KMS-11 (cell line): Measurements from ENCODE around the gene RXFP2.

ENCODE experiments used
- H2AFZ ChIP-seq: fragments of 200-600 bp; sonication (generic); 2 replicates; pipeline ENCODE4 v1.6.1; 2016; ENCODE audit warnings: antibody characterized with exemption, mixed run types, low read depth
- H3K27ac ChIP-seq: fragments of 200-600 bp; sonication (generic); 2 replicates; pipeline ENCODE4 v1.6.1; 2016; ENCODE audit warnings: mild to moderate bottlenecking, mixed run types
- H3K27me3 ChIP-seq: fragments of 200-600 bp; sonication (generic); 2 replicates; pipeline ENCODE4 v1.6.1; 2017; ENCODE audit warnings: mild to moderate bottlenecking, low read depth, mixed run types, moderate library complexity; ENCODE audit not compliant: insufficient read depth
- H3K36me3 ChIP-seq: fragments of 200-600 bp; sonication (generic); 2 replicates; pipeline ENCODE4 v1.6.1; 2017; ENCODE audit warnings: mild to moderate bottlenecking, mixed run types; ENCODE audit not compliant: insufficient read depth
- H3K4me1 ChIP-seq: fragments of 200-600 bp; sonication (generic); 2 replicates; pipeline ENCODE4 v1.6.1; 2016; ENCODE audit warnings: mild to moderate bottlenecking, low read depth, mixed run types; ENCODE audit not compliant: poor library complexity, severe bottlenecking
- H3K4me2 ChIP-seq: fragments of 200-600 bp; sonication (generic); 2 replicates; pipeline ENCODE4 v1.7.0; 2016; ENCODE audit warnings: mild to moderate bottlenecking, mixed run types
- H3K4me3 ChIP-seq: fragments of 200-600 bp; sonication (generic); IDR thresholded peaks from 2 replicates; pipeline ENCODE4 v1.6.1; 2017; ENCODE audit warnings: low read depth, low read length, mixed read lengths; ENCODE audit not compliant: insufficient read depth
- H3K79me2 ChIP-seq: fragments of 200-600 bp; sonication (generic); 2 replicates; pipeline ENCODE4 v1.6.1; 2016; ENCODE audit warnings: low read depth, mixed run types; ENCODE audit not compliant: insufficient read depth
- H3K9ac ChIP-seq: fragments of 200-600 bp; sonication (generic); 2 replicates; pipeline ENCODE4 v1.6.1; 2016; ENCODE audit warnings: mild to moderate bottlenecking, mixed run types
- H4K20me1 ChIP-seq: fragments of 200-600 bp; sonication (generic); 2 replicates; pipeline ENCODE4 v1.6.1; 2016; ENCODE audit warnings: mild to moderate bottlenecking, mixed run types; ENCODE audit not compliant: insufficient read depth
- TF ChIP-seq, protein P1 (sequence below): fragments of 200-600 bp; sonication (generic); conservative IDR thresholded peaks from 2 replicates; pipeline ENCODE4 v1.6.1; 2017; ENCODE audit warnings: low read depth, mild to moderate bottlenecking, antibody characterized with exemption, low read length, moderate library complexity, mixed read lengths

RXFP2 gene

DNA sequence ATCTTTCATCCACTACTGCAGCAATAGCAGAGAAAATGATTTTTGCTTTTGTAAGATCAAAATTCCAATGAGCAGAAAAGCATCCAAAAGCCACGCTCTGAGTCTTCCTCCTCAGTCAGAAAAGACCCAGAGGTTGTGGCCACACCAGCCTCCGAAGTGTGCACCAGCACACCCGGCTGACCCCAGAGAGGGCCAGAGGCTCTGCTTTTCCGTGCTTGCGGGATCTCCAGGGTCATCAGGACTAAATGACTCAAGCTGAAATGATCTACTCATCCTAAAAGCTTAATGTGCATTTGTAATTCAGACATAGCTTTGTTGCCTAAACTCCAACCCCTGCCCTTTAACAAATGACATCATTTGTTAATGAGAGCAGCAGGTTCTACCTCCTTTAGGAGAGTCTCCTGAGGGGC is 16.5 kb downstream of the RXFP2 start:
- H3K4me3 ChIP-seq: no peak overlapping the region
- H2AFZ ChIP-seq: no peak overlapping the region

DNA sequence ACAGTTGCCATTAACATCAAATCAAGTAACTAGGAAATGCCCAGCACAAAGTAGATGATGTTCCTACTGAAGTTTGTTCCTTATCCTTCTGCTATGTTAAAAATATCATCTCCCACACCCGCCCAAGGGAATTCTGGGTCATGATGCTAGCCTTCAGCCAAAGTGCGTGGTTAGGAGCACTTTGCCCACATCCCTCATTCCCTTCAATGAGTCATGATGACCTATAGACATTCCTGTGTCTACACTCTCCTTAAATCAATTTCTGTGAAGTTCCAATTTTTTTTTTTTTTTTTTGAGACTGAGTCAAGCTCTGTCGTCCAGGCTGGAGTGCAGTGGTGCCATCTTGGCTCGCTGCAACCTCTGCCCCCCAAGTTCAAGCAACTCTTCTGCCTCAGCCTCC is 17.0 kb downstream of the RXFP2 start:
- H2AFZ ChIP-seq: no peak overlapping the region
- H3K79me2 ChIP-seq: no peaks in the 10 kb centered on the region
- no peak overlapping the region for H3K4me2 ChIP-seq
- no peak overlapping the region for H3K4me3 ChIP-seq
- H3K36me3 ChIP-seq: no peaks in the 10 kb centered on the region
- TF ChIP-seq, protein P1, sequence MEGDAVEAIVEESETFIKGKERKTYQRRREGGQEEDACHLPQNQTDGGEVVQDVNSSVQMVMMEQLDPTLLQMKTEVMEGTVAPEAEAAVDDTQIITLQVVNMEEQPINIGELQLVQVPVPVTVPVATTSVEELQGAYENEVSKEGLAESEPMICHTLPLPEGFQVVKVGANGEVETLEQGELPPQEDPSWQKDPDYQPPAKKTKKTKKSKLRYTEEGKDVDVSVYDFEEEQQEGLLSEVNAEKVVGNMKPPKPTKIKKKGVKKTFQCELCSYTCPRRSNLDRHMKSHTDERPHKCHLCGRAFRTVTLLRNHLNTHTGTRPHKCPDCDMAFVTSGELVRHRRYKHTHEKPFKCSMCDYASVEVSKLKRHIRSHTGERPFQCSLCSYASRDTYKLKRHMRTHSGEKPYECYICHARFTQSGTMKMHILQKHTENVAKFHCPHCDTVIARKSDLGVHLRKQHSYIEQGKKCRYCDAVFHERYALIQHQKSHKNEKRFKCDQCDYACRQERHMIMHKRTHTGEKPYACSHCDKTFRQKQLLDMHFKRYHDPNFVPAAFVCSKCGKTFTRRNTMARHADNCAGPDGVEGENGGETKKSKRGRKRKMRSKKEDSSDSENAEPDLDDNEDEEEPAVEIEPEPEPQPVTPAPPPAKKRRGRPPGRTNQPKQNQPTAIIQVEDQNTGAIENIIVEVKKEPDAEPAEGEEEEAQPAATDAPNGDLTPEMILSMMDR: no peak
- H3K9ac ChIP-seq: no peak overlapping the region
- no peak overlapping the region for H3K27ac ChIP-seq
- H4K20me1 ChIP-seq: no peaks in the 10 kb centered on the region
- H3K4me1 ChIP-seq: no peaks in the 10 kb centered on the region
- H3K27me3 ChIP-seq: no peaks in the 10 kb centered on the region

More for the DNA sequence above, 16.5 kb downstream of the RXFP2 start:
- TF ChIP-seq, protein P1: no peak
- H3K9ac ChIP-seq: no peak overlapping the region
- H3K79me2 ChIP-seq: no peaks in the 10 kb centered on the region
- H3K36me3 ChIP-seq: no peaks in the 10 kb centered on the region
- no peaks in the 10 kb centered on the region for H3K27me3 ChIP-seq
- no peaks in the 10 kb centered on the region for H3K4me1 ChIP-seq
- no peak overlapping the region for H3K4me2 ChIP-seq
- H4K20me1 ChIP-seq: no peaks in the 10 kb centered on the region
- H3K27ac ChIP-seq: no peak overlapping the region

DNA sequence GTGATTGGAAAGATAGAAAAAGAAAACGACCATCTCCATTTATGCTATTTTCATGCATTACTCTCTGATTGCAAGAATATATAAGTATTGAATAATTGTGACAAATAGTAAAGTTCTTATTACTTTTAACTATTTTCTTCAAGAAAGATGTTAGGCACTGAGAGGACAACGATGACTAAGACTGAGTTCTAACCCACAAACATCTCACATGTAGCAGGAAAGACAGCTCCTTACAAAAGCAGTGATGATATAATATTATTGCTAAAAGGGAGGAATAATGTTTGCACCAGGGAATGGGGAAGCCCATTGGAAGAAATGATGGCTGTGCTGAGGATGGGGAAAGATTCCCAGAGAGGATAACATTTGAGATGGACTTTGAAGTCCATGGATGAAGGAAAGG is 22.6 kb downstream of the RXFP2 start:
- H3K9ac ChIP-seq: no peak overlapping the region
- no peaks in the 10 kb centered on the region for H3K79me2 ChIP-seq
- H2AFZ ChIP-seq: no peak overlapping the region
- no peaks in the 10 kb centered on the region for H4K20me1 ChIP-seq
- TF ChIP-seq, protein P1: no peak
- no peaks in the 10 kb centered on the region for H3K27me3 ChIP-seq
- H3K27ac ChIP-seq: no peak overlapping the region
- no peaks in the 10 kb centered on the region for H3K4me1 ChIP-seq
- no peak overlapping the region for H3K4me2 ChIP-seq
- H3K4me3 ChIP-seq: no peak overlapping the region
- H3K36me3 ChIP-seq: no peaks in the 10 kb centered on the region

DNA sequence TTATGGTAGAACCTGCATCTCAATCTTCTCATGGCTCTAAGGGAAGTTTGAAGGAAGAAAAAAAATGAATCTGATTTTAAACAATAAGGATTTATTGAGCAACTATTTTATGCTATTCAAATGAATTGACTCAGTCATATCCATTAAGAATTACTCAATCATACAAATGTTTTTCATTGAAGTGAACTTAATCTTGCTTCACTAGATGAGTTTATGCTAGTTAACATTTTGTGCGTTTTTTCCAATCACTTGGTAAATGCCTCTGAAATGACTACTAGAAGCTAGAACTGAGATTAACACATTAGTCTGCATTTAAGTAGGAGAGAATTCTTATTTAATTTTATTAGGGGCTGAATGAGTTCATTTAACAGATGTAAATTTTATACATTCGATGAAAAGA is 25.2 kb downstream of the RXFP2 start:
- Histone ChIP-seq H3K36me3 (no peaks in the 10 kb centered on the region), H3K4me1 (no peaks in the 10 kb centered on the region), H2AFZ (no peak overlapping the region), H4K20me1 (no peaks in the 10 kb centered on the region), H3K79me2 (no peaks in the 10 kb centered on the region), H3K4me3 (no peak overlapping the region), H3K4me2 (no peak overlapping the region), H3K27ac (no peak overlapping the region), H3K27me3 (no peaks in the 10 kb centered on the region), H3K9ac (no peak overlapping the region)
- TF ChIP-seq, protein P1: no peak
